ENCODE results near the gene TRIM24.

DNA sequence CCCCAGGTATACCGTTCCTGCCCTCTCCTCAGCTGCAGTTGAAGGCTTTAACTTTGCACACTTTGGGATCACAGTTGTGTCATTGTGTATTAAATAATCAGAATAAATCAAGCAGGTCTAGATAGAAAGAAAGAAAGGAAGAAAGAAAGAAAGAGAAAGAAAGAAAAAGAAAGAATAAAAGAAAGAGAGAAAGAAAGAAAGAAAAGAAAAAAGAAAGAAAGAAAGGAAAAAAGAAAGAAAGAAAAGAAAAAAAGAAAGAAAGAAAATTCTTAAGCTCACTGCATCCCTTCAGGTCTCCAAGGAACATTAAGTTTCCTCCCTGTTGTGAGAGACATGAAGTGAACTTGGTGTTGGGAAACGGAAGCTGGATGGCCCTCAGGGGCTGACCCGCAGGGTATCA, 17.2 kb upstream of the TRIM24 start:
- no peak for TF ChIP-seq EZH2 (IDR thresholded peaks at IDR 0.05; ENCODE audit: borderline replicate concordance, low read depth, low read length, poor library complexity, severe bottlenecking)
- TF ChIP-seq, protein P1, sequence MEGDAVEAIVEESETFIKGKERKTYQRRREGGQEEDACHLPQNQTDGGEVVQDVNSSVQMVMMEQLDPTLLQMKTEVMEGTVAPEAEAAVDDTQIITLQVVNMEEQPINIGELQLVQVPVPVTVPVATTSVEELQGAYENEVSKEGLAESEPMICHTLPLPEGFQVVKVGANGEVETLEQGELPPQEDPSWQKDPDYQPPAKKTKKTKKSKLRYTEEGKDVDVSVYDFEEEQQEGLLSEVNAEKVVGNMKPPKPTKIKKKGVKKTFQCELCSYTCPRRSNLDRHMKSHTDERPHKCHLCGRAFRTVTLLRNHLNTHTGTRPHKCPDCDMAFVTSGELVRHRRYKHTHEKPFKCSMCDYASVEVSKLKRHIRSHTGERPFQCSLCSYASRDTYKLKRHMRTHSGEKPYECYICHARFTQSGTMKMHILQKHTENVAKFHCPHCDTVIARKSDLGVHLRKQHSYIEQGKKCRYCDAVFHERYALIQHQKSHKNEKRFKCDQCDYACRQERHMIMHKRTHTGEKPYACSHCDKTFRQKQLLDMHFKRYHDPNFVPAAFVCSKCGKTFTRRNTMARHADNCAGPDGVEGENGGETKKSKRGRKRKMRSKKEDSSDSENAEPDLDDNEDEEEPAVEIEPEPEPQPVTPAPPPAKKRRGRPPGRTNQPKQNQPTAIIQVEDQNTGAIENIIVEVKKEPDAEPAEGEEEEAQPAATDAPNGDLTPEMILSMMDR (conservative IDR thresholded peaks at IDR 0.05; ENCODE audit: low read depth, low read length) = no peak

Measured in A673 (cell line).